Measurements from ENCODE around the gene TMCO4.

The TMCO4 gene

DNA sequence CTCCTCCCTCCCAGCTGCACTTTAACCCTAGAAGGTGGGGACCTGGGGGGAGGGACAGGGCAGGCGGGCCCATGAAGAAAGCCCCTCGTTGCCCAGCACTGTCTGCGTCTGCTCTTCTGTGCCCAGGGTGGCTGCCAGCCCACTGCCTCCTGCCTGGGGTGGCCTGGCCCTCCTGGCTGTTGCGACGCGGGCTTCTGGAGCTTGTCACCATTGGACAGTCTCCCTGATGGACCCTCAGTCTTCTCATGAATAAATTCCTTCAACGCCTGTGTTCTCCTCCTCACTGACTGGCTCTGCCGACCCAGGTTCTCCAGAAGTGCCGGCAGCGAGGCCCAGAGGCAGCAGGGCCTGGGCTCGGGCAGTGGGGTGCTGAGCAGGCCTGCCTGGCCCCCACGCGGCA is 141.5 kb downstream of the TMCO4 start:
- TF ChIP-seq NFIC (IDR thresholded peaks at IDR 0.05) (no peak), EGR1 (IDR thresholded peaks at IDR 0.05) (no peak), TAF1 (IDR thresholded peaks at IDR 0.05; ENCODE audit: low read depth) (no peak)
- TF ChIP-seq, protein P1, sequence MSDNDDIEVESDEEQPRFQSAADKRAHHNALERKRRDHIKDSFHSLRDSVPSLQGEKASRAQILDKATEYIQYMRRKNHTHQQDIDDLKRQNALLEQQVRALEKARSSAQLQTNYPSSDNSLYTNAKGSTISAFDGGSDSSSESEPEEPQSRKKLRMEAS (IDR thresholded peaks at IDR 0.05) = no peak

DNA sequence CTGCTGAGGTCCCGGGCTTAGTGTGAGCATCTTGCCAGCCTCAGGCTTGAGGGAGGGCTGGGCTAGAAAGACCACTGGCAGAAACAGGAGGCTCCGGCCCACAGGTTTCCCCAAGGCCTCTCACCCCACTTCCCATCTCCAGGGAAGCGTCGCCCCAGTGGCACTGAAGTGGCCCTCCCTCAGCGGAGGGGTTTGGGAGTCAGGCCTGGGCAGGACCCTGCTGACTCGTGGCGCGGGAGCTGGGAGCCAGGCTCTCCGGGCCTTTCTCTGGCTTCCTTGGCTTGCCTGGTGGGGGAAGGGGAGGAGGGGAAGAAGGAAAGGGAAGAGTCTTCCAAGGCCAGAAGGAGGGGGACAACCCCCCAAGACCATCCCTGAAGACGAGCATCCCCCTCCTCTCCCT is 142.2 kb downstream of the TMCO4 start:
- no peak for TF ChIP-seq EP300 (IDR thresholded peaks at IDR 0.05; ENCODE audit: borderline replicate concordance)

DNA sequence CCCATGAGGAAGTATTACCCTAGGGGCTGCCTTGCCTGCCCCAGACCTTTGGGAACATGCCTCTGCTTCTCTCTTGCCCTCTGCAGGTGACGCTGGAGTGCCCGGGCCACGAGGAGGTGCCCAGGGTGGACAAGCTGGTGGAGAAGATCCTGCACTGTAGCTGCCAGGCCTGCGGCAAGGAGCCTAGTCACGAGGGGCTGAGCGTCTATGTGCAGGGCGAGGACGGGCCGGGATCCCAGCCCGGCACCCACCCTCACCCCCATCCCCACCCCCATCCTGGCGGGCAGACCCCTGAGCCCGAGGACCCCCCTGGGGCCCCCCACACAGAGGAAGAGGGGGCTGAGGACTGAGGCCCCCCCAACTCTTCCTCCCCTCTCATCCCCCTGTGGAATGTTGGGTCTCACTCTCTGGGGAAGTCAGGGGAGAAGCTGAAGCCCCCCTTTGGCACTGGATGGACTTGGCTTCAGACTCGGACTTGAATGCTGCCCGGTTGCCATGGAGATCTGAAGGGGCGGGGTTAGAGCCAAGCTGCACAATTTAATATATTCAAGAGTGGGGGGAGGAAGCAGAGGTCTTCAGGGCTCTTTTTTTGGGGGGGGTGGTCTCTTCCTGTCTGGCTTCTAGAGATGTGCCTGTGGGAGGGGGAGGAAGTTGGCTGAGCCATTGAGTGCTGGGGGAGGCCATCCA is 142.8 kb downstream of the TMCO4 start:
- no peak for TF ChIP-seq ZBTB7A (IDR thresholded peaks at IDR 0.05; ENCODE audit: low read depth)
- TF ChIP-seq EP300 (IDR thresholded peaks at IDR 0.05; ENCODE audit: borderline replicate concordance) = no peak
- TF ChIP-seq CREB1 (IDR thresholded peaks at IDR 0.05; ENCODE audit: low read depth) = no peak
- TF ChIP-seq CEBPB (IDR thresholded peaks at IDR 0.05) = no peak
- no peak for TF ChIP-seq RAD21 (IDR thresholded peaks at IDR 0.05; ENCODE audit: low read depth)
- TF ChIP-seq, protein P2, sequence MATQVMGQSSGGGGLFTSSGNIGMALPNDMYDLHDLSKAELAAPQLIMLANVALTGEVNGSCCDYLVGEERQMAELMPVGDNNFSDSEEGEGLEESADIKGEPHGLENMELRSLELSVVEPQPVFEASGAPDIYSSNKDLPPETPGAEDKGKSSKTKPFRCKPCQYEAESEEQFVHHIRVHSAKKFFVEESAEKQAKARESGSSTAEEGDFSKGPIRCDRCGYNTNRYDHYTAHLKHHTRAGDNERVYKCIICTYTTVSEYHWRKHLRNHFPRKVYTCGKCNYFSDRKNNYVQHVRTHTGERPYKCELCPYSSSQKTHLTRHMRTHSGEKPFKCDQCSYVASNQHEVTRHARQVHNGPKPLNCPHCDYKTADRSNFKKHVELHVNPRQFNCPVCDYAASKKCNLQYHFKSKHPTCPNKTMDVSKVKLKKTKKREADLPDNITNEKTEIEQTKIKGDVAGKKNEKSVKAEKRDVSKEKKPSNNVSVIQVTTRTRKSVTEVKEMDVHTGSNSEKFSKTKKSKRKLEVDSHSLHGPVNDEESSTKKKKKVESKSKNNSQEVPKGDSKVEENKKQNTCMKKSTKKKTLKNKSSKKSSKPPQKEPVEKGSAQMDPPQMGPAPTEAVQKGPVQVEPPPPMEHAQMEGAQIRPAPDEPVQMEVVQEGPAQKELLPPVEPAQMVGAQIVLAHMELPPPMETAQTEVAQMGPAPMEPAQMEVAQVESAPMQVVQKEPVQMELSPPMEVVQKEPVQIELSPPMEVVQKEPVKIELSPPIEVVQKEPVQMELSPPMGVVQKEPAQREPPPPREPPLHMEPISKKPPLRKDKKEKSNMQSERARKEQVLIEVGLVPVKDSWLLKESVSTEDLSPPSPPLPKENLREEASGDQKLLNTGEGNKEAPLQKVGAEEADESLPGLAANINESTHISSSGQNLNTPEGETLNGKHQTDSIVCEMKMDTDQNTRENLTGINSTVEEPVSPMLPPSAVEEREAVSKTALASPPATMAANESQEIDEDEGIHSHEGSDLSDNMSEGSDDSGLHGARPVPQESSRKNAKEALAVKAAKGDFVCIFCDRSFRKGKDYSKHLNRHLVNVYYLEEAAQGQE (IDR thresholded peaks at IDR 0.05; ENCODE audit: low read depth) = no peak
- TF ChIP-seq, protein P3, sequence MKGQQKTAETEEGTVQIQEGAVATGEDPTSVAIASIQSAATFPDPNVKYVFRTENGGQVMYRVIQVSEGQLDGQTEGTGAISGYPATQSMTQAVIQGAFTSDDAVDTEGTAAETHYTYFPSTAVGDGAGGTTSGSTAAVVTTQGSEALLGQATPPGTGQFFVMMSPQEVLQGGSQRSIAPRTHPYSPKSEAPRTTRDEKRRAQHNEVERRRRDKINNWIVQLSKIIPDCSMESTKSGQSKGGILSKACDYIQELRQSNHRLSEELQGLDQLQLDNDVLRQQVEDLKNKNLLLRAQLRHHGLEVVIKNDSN (IDR thresholded peaks at IDR 0.05) = no peak
- TF ChIP-seq TCF12 (IDR thresholded peaks at IDR 0.05; ENCODE audit: low read depth) = no peak
- no peak for TF ChIP-seq TEAD4 (IDR thresholded peaks at IDR 0.05)
- TF ChIP-seq FOXM1 (IDR thresholded peaks at IDR 0.05; ENCODE audit: borderline replicate concordance, low read depth) = no peak
- TF ChIP-seq, protein P1 (IDR thresholded peaks at IDR 0.05) = no peak

DNA sequence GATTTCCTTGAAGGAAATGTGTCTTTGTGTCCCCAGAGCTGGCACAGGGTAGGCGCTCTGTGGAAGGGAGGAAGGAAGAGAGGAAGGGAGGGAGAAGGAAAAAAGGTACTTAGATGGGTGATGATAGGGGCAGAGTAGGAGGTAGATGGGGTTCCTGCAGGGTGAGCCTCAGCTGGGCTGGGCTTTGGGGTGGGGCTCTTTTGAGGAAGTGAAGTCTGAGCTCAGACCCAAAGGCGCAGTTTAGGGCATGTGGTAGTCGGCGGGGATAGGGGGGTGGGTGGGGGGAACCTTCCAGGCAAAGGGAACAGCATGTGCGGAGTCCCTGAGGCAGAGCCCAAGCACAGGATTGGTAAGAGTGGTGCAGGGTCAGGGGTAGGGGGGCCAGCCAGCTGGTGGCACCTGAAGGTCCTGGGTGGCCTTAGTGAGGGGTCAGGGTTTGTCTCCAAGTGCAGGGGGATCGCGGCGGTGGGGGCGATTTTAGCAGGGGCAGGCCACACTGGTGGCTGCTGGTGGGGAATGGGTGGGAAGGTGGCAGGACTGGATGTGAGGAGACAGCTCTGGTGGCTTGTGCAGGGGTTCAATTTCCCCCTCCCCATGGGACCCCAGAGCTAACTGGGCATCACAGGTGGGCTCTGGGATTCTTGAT is 143.5 kb downstream of the TMCO4 start:
- TF ChIP-seq, protein P1 (IDR thresholded peaks at IDR 0.05) = no peak
- TF ChIP-seq, protein P3 (IDR thresholded peaks at IDR 0.05) = no peak
- TF ChIP-seq RAD21 (IDR thresholded peaks at IDR 0.05; ENCODE audit: low read depth) (no peak), EGR1 (IDR thresholded peaks at IDR 0.05) (no peak), EP300 (IDR thresholded peaks at IDR 0.05; ENCODE audit: borderline replicate concordance) (no peak), CREB1 (IDR thresholded peaks at IDR 0.05; ENCODE audit: low read depth) (no peak), ZBTB7A (IDR thresholded peaks at IDR 0.05; ENCODE audit: low read depth) (no peak)

DNA sequence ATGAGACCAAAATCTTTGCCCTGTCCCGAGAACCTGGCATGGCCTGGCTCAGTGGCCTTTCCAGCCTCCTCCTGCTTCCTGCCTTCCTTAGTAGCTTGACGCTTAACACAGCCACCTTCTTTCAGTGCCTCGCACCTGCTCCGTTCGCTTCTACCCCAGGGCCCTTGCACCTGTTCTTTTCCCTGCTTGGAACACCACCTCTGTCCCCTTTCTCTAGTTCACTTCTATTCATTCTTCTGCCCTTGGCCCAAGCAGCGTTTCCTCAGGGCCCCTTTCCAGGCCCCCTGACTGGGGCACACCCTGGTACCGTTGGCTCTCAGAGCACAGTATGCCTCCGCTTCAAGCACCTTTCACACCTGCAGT is 144.0 kb downstream of the TMCO4 start:
- TF ChIP-seq, protein P2 (IDR thresholded peaks at IDR 0.05; ENCODE audit: low read depth) = no peak
- TF ChIP-seq CREB1 (IDR thresholded peaks at IDR 0.05; ENCODE audit: low read depth) (no peak), CEBPB (IDR thresholded peaks at IDR 0.05) (no peak), TEAD4 (IDR thresholded peaks at IDR 0.05) (no peak), NFIC (IDR thresholded peaks at IDR 0.05) (no peak), FOXM1 (IDR thresholded peaks at IDR 0.05; ENCODE audit: borderline replicate concordance, low read depth) (no peak), ZBTB7A (IDR thresholded peaks at IDR 0.05; ENCODE audit: low read depth) (no peak), RAD21 (IDR thresholded peaks at IDR 0.05; ENCODE audit: low read depth) (no peak), EP300 (IDR thresholded peaks at IDR 0.05; ENCODE audit: borderline replicate concordance) (no peak), YY1 (IDR thresholded peaks at IDR 0.05; ENCODE audit: low read depth) (no peak), EGR1 (IDR thresholded peaks at IDR 0.05) (no peak)
- TF ChIP-seq, protein P3 (IDR thresholded peaks at IDR 0.05) = no peak
- TF ChIP-seq, protein P1 (IDR thresholded peaks at IDR 0.05) = no peak
